ENCODE results near the gene WDTC1.

Gene WDTC1

DNA sequence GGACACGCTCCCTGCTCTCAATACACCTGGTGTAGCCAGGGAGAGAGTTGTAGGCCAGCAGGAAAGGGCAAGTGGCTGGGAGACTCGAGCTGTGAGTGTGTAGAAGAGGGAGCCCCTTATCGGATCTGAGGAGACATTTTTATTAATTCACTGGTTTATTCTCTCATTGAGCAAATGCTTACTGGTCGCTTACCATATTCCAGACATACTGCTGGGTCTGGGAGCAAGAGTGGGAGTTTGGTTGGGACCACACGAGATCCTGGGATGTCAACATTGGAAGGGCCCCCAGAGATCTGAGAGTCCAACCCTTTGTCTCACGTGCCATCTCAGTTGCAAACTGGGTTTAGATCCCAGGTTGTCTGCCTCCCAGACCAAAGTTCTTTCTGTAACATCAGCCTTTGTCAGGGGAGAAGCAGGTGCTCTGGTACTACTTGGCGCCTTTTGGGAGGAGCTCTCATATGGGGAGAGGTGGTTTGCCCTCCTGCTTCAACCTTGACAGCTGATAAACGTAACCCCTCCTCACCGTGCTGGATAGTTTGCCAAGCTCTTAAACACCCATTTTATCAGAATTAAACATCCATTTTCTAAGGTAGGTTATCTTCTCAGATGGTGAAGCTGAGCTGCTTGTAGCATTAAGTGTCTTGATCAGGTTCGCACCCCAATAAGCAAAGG lies 88.3 kb downstream of the WDTC1 start:
- TF ChIP-seq SIN3A (IDR thresholded peaks at IDR 0.05; ENCODE audit: borderline replicate concordance, insufficient read depth, low read length), result no peak
- TF ChIP-seq, protein P1, sequence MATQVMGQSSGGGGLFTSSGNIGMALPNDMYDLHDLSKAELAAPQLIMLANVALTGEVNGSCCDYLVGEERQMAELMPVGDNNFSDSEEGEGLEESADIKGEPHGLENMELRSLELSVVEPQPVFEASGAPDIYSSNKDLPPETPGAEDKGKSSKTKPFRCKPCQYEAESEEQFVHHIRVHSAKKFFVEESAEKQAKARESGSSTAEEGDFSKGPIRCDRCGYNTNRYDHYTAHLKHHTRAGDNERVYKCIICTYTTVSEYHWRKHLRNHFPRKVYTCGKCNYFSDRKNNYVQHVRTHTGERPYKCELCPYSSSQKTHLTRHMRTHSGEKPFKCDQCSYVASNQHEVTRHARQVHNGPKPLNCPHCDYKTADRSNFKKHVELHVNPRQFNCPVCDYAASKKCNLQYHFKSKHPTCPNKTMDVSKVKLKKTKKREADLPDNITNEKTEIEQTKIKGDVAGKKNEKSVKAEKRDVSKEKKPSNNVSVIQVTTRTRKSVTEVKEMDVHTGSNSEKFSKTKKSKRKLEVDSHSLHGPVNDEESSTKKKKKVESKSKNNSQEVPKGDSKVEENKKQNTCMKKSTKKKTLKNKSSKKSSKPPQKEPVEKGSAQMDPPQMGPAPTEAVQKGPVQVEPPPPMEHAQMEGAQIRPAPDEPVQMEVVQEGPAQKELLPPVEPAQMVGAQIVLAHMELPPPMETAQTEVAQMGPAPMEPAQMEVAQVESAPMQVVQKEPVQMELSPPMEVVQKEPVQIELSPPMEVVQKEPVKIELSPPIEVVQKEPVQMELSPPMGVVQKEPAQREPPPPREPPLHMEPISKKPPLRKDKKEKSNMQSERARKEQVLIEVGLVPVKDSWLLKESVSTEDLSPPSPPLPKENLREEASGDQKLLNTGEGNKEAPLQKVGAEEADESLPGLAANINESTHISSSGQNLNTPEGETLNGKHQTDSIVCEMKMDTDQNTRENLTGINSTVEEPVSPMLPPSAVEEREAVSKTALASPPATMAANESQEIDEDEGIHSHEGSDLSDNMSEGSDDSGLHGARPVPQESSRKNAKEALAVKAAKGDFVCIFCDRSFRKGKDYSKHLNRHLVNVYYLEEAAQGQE (IDR thresholded peaks at IDR 0.05; ENCODE audit: insufficient read depth in 1 of 2, low read depth in 2 of 2, low read length in 2 of 2), result no peak
- no peak for TF ChIP-seq TAF1 (IDR thresholded peaks at IDR 0.05; ENCODE audit: borderline replicate concordance, insufficient read depth, low read length)
- no peak for TF ChIP-seq FOXP2 (optimal IDR thresholded peaks at IDR 0.05; ENCODE audit: borderline replicate concordance, extremely low read depth, extremely low read length, insufficient read depth)
- no peak; the same call in 1 of the 2 replicates for TF ChIP-seq POLR2AphosphoS5 (IDR thresholded peaks at IDR 0.05; ENCODE audit: low read depth, low read length)

DNA sequence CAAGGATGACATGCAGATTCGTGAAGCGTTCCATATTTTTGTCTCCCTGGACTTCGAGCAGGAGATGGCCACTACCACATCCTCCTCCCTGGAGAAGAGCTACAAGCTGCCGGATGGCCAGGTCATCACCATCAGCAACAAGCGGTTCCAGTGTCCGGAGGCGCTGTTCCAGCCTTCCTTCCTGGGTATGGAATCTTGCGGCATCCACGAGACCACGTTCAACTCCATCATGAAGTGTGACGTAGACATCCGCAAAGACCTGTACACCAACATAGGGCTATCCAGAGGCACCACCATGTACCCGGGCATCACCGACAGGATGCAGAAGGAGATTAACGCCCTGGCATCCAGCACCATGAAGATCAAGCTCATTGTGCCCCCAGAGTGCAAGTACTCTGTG lies 90.9 kb downstream of the WDTC1 start:
- TF ChIP-seq SIN3A (IDR thresholded peaks at IDR 0.05; ENCODE audit: borderline replicate concordance, insufficient read depth, low read length) (no peak), TAF1 (IDR thresholded peaks at IDR 0.05; ENCODE audit: borderline replicate concordance, insufficient read depth, low read length) (no peak)

DNA sequence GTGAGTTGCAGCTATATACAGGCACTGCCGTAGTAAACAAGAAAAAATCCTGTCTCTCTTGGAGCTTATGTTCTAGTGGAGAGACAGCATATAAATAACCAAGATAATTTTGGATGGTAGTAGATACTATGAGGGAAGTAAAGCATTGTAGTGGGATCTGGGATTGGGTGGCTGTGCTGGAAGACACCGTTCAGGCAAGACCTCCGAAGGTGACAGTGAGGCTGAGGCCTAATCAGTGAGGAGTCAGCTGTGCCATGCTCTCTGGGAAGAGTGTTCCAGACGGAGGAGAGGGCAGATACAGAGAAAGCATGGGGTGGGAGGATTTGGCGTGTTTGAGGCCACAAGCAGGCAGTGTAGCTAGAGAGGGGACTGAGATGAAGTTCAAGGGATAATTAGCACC lies 93.5 kb downstream of the WDTC1 start:
- no peak for TF ChIP-seq SIN3A (IDR thresholded peaks at IDR 0.05; ENCODE audit: borderline replicate concordance, insufficient read depth, low read length)
- TF ChIP-seq, protein P1 (IDR thresholded peaks at IDR 0.05; ENCODE audit: insufficient read depth in 1 of 2, low read depth in 2 of 2, low read length in 2 of 2), result no peak
- no peak for TF ChIP-seq POLR2AphosphoS5 (IDR thresholded peaks at IDR 0.05; ENCODE audit: low read depth, low read length)
- TF ChIP-seq FOXP2 (optimal IDR thresholded peaks at IDR 0.05; ENCODE audit: borderline replicate concordance, extremely low read depth, extremely low read length, insufficient read depth), result no peak
- no peak for TF ChIP-seq TAF1 (IDR thresholded peaks at IDR 0.05; ENCODE audit: borderline replicate concordance, insufficient read depth, low read length)

DNA sequence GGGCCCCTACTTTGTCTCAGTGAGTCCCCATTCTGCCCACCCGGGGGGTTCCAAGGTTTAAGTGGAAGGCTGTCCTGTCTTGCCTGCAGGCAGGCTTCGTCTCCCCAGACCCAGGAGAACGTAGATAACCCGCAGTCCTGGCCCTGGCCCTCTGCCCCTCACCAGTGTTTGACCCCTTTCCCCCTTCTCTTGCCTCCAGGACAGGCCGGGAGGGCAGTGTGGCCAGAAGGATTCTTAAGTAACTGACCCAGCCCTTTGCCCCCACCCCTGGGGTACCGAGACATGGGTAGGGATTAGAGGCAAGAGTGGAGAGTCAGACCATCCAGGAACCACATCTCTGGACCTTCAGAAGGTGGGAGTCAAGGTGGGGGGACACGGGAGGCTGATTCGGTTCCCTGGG lies 96.4 kb downstream of the WDTC1 start:
- TF ChIP-seq, protein P1 (IDR thresholded peaks at IDR 0.05; ENCODE audit: insufficient read depth in 1 of 2, low read depth in 2 of 2, low read length in 2 of 2), result no peak
- TF ChIP-seq FOXP2 (optimal IDR thresholded peaks at IDR 0.05; ENCODE audit: borderline replicate concordance, extremely low read depth, extremely low read length, insufficient read depth), result no peak
- no peak for TF ChIP-seq SIN3A (IDR thresholded peaks at IDR 0.05; ENCODE audit: borderline replicate concordance, insufficient read depth, low read length)

DNA sequence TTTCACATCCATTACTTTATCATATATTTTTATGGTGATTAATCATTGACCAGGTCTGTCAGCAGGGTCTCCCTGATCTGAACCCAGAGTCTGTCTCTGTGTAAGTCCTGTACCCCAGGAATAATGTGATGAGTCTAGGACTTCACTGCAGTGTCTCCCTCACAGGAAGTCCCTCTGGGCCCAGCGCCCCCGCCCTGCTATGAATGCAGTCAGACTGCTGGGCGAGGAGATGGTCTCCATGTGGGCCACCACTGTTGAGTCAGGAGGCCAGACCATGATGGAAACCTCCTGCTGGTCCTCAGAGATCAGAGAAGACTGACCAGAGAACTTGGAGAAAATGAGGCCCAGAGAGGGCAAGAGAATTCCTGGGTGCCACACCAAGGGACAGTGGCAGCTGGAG lies 97.0 kb downstream of the WDTC1 start:
- no peak for TF ChIP-seq POLR2AphosphoS5 (IDR thresholded peaks at IDR 0.05; ENCODE audit: low read depth, low read length)
- no peak for TF ChIP-seq TAF1 (IDR thresholded peaks at IDR 0.05; ENCODE audit: borderline replicate concordance, insufficient read depth, low read length)
- no peak for TF ChIP-seq SIN3A (IDR thresholded peaks at IDR 0.05; ENCODE audit: borderline replicate concordance, insufficient read depth, low read length)
- no peak for TF ChIP-seq FOXP2 (optimal IDR thresholded peaks at IDR 0.05; ENCODE audit: borderline replicate concordance, extremely low read depth, extremely low read length, insufficient read depth)
- TF ChIP-seq, protein P1 (IDR thresholded peaks at IDR 0.05; ENCODE audit: insufficient read depth in 1 of 2, low read depth in 2 of 2, low read length in 2 of 2), result no peak

All from PFSK-1 (cell line).